Testis (tissue), 2 donors: ENCODE measurements around the gene SNX30.

Experiments used
- POLR2A ChIP-seq: fragments of 450-650 bp; IDR thresholded peaks from one replicate; pipeline ENCODE4 v1.6.1; 2017; ENCODE audit warnings: antibody characterized with exemption, mild to moderate bottlenecking, moderate library complexity
- TF ChIP-seq, protein P1 (sequence below), 3 experiments: fragments of 450-650 bp in 2 of 3; fragments of 200-600 bp in 1 of 3; sonication (generic) in 1 of 3; IDR thresholded peaks; one replicate each; pipeline ENCODE4 v1.5.1; 2016 to 2019; ENCODE audit warnings: antibody characterized with exemption in 3 of 3, mild to moderate bottlenecking in 2 of 3, moderate library complexity in 1 of 3

DNA sequence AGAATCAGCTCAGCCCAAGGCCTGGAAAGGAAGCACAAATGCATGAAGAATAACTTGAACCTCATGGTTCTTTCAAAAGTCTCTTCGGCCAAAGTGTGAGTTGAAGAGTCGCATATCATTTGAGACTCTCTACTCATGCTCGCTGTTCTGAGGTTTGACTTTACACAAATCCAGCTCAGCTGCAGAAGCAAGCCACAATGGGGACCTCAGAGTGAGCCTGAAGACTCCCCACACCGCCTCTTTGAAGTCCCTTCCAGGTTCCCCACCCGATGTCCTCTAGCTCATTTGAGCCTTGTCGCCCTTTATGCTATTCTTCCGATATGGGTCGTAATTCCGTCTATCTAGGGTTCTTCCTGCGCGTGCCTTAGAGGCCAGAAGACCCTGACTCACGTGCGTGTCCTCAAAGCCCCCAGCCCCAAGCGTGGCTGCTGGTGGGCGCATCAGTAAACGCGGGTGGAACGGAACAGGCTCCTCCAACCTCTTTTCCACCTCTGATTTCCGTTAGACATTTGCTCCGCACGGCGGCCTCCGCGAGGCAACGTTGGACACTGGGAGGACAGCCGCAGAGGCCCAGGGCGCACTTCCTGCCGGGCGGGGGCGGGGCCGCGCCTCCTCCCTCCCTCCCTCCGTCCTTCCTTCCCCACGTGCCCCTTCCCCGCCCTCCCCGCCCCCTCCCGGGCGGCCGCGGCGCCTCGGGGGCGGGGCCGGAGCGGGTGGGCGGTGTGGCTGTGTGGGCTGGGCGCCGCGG, at the start of gene SNX30:
- no peak for TF ChIP-seq POLR2A
- TF ChIP-seq, protein P1, sequence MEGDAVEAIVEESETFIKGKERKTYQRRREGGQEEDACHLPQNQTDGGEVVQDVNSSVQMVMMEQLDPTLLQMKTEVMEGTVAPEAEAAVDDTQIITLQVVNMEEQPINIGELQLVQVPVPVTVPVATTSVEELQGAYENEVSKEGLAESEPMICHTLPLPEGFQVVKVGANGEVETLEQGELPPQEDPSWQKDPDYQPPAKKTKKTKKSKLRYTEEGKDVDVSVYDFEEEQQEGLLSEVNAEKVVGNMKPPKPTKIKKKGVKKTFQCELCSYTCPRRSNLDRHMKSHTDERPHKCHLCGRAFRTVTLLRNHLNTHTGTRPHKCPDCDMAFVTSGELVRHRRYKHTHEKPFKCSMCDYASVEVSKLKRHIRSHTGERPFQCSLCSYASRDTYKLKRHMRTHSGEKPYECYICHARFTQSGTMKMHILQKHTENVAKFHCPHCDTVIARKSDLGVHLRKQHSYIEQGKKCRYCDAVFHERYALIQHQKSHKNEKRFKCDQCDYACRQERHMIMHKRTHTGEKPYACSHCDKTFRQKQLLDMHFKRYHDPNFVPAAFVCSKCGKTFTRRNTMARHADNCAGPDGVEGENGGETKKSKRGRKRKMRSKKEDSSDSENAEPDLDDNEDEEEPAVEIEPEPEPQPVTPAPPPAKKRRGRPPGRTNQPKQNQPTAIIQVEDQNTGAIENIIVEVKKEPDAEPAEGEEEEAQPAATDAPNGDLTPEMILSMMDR (IDR thresholded peaks at IDR 0.05): no peak
